Thoracic aorta (tissue), 2 donors: ENCODE results near the gene KLHL2. TPM values are rescaled to one million over a fixed set of nuclear protein-coding genes. Genes with fewer than 3 reads are reported as not detected.
A peak's percentile ranks its signal among the peaks of the same experiment; 100 is the strongest.
"Not testable (repeated sequence)": the region's sequence is repeated elsewhere in the genome, so short reads cannot be mapped to it uniquely, and the experiment has no call there.

Experiments
- ATAC-seq: fragments of 150-250 bp; one replicate; pipeline ENCODE4 v1.8.0; 2017; ENCODE audit warnings: low read depth; ENCODE audit not compliant: insufficient number of reproducible peaks, low FRiP score
- DNase-seq: peaks from one replicate; pipeline ENCODE4 v3.0.0-alpha.2; 2020; ENCODE audit warnings: low spot score
- H3K27ac ChIP-seq, 2 donors: fragments of 200-600 bp; sonication (generic); 1 replicate in 1 of 2; 2 replicates in 1 of 2; pipeline ENCODE4 v1.5.1; 2016; ENCODE audit warnings: mild to moderate bottlenecking in 2 of 2, moderate library complexity in 2 of 2
- H3K27me3 ChIP-seq: fragments of 200-600 bp; sonication (generic); replicated peaks from 2 replicates; pipeline ENCODE4 v1.6.0; 2016; ENCODE audit warnings: mild to moderate bottlenecking; ENCODE audit not compliant: insufficient read depth
- H3K36me3 ChIP-seq: fragments of 200-600 bp; sonication (generic); one replicate; pipeline ENCODE4 v1.5.1; 2016
- H3K4me1 ChIP-seq, 2 donors: fragments of 200-600 bp; sonication (generic); 1 replicate in 1 of 2; 2 replicates in 1 of 2; pipeline versions ENCODE4 v1.5.1 to v1.6.0; 2016; ENCODE audit warnings: low read depth in 2 of 2, mild to moderate bottlenecking in 1 of 2; ENCODE audit not compliant: control insufficient read depth in 1 of 2
- H3K4me3 ChIP-seq: fragments of 200-600 bp; sonication (generic); 2 replicates; pipeline ENCODE4 v1.5.1; 2016; ENCODE audit warnings: mild to moderate bottlenecking
- H3K9me3 ChIP-seq: fragments of 200-600 bp; sonication (generic); 2 replicates; pipeline ENCODE4 v1.5.1; 2016
- CTCF ChIP-seq: fragments of 200-600 bp; sonication (generic); IDR thresholded peaks from one replicate; pipeline ENCODE4 v1.5.1; 2019; ENCODE audit warnings: antibody characterized with exemption
- total RNA-seq, 2 donors: library from RNA; depleted of rRNA; stranded (reverse); fragments of >200 nt; gene quantifications; one replicate each; pipeline versions ENCODE4 v1.1.0 to v1.2.3, GENCODE V29; 2016

Gene KLHL2
- total RNA-seq, 2 donors from 2014 or later: 13.5 to 48.2 TPM

- no peak overlapping the region for H3K27ac ChIP-seq
- H3K4me3 ChIP-seq: no peak overlapping the region
- H3K36me3 ChIP-seq: no peaks in the 10 kb centered on the region
- DNase-seq (no peak), ATAC-seq (no peak)
- H3K9me3 ChIP-seq: no peaks in the 10 kb centered on the region
- H3K27me3 ChIP-seq: no peaks in the 10 kb centered on the region
- TF ChIP-seq CTCF: no peak
- peaks cover 7 to 8% of the 10 kb centered on the region in 2 donors for H3K4me1 ChIP-seq
These were observed 27.4 kb downstream of the KLHL2 start for GRCh38 chr4:165234766-165235165.

GRCh38 chr4:165236852-165237251 is 29.5 kb downstream of the KLHL2 start:
- H3K4me1 ChIP-seq: peaks cover 5 to 15% of the 10 kb centered on the region in 2 donors
- H3K27ac ChIP-seq, H3K36me3 ChIP-seq, H3K4me3 ChIP-seq, ATAC-seq, H3K9me3 ChIP-seq, DNase-seq, H3K27me3 ChIP-seq: not testable (repeated sequence)

DNA sequence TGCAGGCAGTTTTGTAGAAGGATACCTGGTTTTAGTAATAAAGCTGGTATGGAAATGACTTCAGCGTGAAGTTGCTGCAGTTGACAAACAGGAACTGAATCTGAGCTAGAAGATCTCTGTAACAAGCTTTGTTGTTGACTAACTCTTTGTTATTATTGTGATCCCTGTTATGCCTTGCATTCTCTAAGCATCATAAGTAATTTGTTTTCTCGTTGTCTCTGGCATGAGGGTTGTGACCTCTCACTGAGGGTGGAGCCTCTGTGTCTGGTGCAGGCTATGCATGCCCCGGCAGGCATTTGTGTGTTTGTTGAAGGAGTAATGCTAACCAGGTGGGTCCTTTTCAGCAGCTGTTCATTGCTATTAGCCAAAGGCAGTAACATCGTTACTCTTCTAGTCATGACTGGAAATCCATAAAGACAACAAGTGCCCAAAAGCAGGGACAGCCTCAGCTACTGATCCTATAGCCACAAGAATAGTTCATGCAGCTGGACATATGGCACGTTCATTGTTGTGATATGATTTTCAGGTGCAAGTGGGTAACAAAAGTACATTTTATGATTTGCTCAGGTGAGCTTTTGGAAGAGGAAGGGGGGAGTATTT is 30.8 kb downstream of the KLHL2 start:
- peaks cover 0 to 15% of the 10 kb centered on the region in 2 donors for H3K4me1 ChIP-seq
- ATAC-seq, H3K9me3 ChIP-seq, DNase-seq, H3K36me3 ChIP-seq, H3K4me3 ChIP-seq, H3K27me3 ChIP-seq, H3K27ac ChIP-seq: not testable (repeated sequence)

- not testable (repeated sequence) for H3K4me1 ChIP-seq, H3K4me3 ChIP-seq, H3K9me3 ChIP-seq, H3K27ac ChIP-seq, H3K36me3 ChIP-seq, DNase-seq, H3K27me3 ChIP-seq
- ATAC-seq: peak; percentile 48
These were observed 33.4 kb downstream of the KLHL2 start for GRCh38 chr4:165240761-165241160.

DNA sequence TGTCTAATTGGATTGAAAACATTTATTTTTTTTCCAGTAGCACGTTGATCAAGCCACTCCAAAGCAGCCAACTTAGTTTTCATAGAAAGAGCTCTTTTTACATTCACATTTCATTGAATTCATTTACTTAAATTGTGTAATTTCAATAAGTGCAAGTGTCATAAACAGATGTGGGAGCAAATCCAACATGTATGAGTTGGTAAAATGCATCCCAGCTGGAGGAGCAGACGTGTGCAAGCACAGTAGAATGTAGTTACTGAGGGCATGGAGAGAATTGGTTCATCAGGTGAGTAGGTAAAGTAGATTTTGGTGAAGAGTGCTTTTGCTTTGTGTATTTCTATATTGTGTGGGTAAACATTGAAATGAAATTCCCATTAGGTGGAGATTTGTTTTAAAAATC is 36.8 kb downstream of the KLHL2 start:
- not testable (repeated sequence) for H3K27me3 ChIP-seq, DNase-seq, H3K27ac ChIP-seq, H3K4me1 ChIP-seq, H3K4me3 ChIP-seq, ATAC-seq, H3K36me3 ChIP-seq, H3K9me3 ChIP-seq

DNA sequence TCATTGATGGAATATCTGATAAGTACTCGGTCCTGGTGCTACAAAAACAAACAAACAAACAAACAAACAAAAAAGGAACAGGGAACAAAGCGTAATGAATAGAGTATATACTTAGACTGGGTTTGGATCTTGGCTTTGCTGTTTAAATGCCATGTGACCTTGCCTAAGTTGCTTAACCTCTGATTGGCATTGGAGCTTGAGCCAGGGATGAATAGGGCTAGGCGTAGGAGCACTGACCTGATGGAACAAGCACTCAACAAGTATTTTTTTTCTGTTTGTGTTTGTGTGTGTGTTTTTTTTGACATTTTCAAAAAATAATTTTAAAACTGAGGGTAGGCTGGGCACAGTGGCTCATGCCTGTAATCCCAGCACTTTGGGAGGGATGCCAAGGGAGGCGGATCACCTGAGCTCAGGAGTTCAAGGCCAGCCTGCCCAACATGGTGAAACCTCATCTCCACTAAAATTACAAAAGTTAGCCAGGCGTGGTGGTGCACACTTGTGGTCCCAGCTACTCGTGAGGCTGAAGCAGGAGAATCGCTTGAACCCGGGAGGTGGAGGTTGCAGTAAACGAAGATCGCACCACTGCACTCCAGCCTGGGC is 37.3 kb downstream of the KLHL2 start:
- not testable (repeated sequence) for H3K4me1 ChIP-seq, H3K9me3 ChIP-seq, H3K27ac ChIP-seq, DNase-seq, H3K36me3 ChIP-seq, H3K27me3 ChIP-seq, H3K4me3 ChIP-seq, ATAC-seq

DNA sequence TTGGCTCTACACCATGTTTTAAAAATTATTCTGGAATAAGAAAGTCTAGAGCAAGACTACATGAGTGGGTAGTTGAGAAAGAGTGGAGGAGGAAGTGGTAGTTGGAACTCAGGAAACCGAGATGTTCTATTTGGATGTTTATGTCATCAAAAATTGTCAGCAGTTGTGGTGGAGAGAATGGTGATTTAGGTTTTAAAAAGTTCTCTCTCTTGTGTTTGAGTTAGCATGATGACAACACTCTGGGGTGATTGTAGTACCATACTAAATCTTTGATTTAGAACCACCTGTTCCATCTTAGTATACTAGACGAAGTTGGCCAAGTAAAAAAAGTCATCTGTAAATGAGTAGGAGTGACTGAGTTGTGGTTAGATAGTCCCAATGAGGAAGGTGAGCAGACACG is 40.7 kb downstream of the KLHL2 start:
- H3K27ac ChIP-seq: no peak overlapping the region
- DNase-seq (no peak), ATAC-seq (no peak)
- H3K9me3 ChIP-seq: no peaks in the 10 kb centered on the region
- no peaks in the 10 kb centered on the region for H3K36me3 ChIP-seq
- H3K4me1 ChIP-seq: no peaks in the 10 kb centered on the region
- no peak overlapping the region for H3K4me3 ChIP-seq
- no peaks in the 10 kb centered on the region for H3K27me3 ChIP-seq
- TF ChIP-seq CTCF: no peak

DNA sequence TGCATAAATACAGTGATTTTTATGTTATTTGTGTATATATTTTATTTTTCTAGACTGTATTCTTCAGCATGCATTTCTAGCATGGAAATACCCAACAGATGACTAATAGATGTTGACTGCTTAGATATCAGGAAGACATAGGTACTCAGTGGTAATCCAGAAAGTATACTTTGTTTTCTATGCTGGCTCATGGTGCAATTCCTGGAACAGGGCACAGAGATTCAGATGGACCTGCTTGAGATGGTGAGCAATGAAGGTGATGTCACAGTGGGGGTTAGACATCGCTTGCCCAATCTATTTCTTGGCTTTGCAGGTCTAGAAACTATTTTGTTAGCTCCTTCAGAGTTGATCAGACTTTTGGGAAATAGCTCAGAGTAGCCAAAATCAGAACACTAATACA is 41.5 kb downstream of the KLHL2 start:
- H3K9me3 ChIP-seq, ATAC-seq, H3K36me3 ChIP-seq, H3K4me3 ChIP-seq, H3K27me3 ChIP-seq, DNase-seq, H3K4me1 ChIP-seq, H3K27ac ChIP-seq: not testable (repeated sequence)

- not testable (repeated sequence) for H3K27ac ChIP-seq, ATAC-seq, DNase-seq, H3K4me3 ChIP-seq, H3K4me1 ChIP-seq, H3K27me3 ChIP-seq, H3K9me3 ChIP-seq, H3K36me3 ChIP-seq
These were observed 47.4 kb downstream of the KLHL2 start for GRCh38 chr4:165254771-165255170.

- not testable (repeated sequence) for H3K27ac ChIP-seq, ATAC-seq, H3K27me3 ChIP-seq, H3K36me3 ChIP-seq, H3K4me1 ChIP-seq, H3K9me3 ChIP-seq, H3K4me3 ChIP-seq
- peak; percentile 8 for DNase-seq
These were observed 48.1 kb downstream of the KLHL2 start for GRCh38 chr4:165255439-165255838.

- H3K9me3 ChIP-seq, H3K4me3 ChIP-seq, H3K36me3 ChIP-seq, H3K4me1 ChIP-seq, H3K27me3 ChIP-seq, ATAC-seq, DNase-seq, H3K27ac ChIP-seq: not testable (repeated sequence)
These were observed 48.8 kb downstream of the KLHL2 start for GRCh38 chr4:165256074-165256659.
